GM12878 (cell line): ENCODE measurements around the gene BTC. TPM values are rescaled to one million over a fixed set of nuclear protein-coding genes. Genes with fewer than 3 reads are reported as not detected.

Source experiments
- ATAC-seq: fragments of 200-7000 bp; cut with Tn5 transposase; 3 replicates; pipeline ENCODE4 v1.9.1; 2020; ENCODE audit warnings: mild to moderate bottlenecking, moderate library complexity
- BruUV-seq: library from RNA; stranded (reverse); fragments of 400-500 nt; replicated peaks from 2 replicates; lab custom pipeline; 2021; lab: Mats Ljungman, UMichigan
- CTCF ChIA-PET: fragments of 300-600 bp; sonication (Branson Sonifier 250); formaldehyde crosslinking; extraction: SDS; loops from one replicate; lab custom pipeline; 2021; ENCODE audit warnings: inconsistent platforms; lab: Yijun Ruan, JAX
- POLR2A ChIA-PET: fragments of 350-600 bp; formaldehyde crosslinking; extraction: SDS; loops from one replicate; lab custom pipeline; 2021; ENCODE audit warnings: inconsistent platforms; lab: Charles Lee
- RAD21 ChIA-PET: fragments of 300-600 bp; sonication (Branson Sonifier 250); formaldehyde crosslinking; loops from one replicate; lab custom pipeline; 2023; ENCODE audit warnings: antibody characterized with exemption; ENCODE audit not compliant: unreplicated experiment; lab: Charles Lee
- SMC1A ChIA-PET: fragments of 300-600 bp; sonication (Branson Sonifier 250); formaldehyde crosslinking; loops from one replicate; lab custom pipeline; 2023; ENCODE audit not compliant: unreplicated experiment, uncharacterized antibody; lab: Charles Lee
- DNase-seq: peaks from one replicate; pipeline ENCODE4 v3.0.0-alpha.2; 2011; ENCODE audit warnings: low read depth, low spot score
- FAIRE-seq: peaks from 3 replicates; lab custom pipeline; 2011; peaks lifted over from hg19 to GRCh38; lab: Jason Lieb, UNC
- H2AFZ ChIP-seq: 2 replicates; pipeline ENCODE4 v1.6.0; 2011; ENCODE audit warnings: low read depth, low read length, control low read depth; ENCODE audit not compliant: control insufficient read depth
- H3K27ac ChIP-seq: 2 replicates; pipeline ENCODE4 v1.5.1; 2011; ENCODE audit warnings: control low read depth; ENCODE audit not compliant: control insufficient read depth, insufficient read depth
- H3K27me3 ChIP-seq, 2 experiments: replicated peaks in 1 of 2; 2 replicates each; pipeline versions ENCODE4 v1.6.0 to v1.6.1; 2011; ENCODE audit warnings: low read length in 1 of 2; ENCODE audit not compliant: control insufficient read depth in 2 of 2, insufficient read depth in 2 of 2
- H3K36me3 ChIP-seq, 2 experiments: 2 replicates each; pipeline ENCODE4 v1.5.1; 2011; ENCODE audit warnings: low read length in 1 of 2; ENCODE audit not compliant: control insufficient read depth in 2 of 2, insufficient read depth in 2 of 2
- H3K4me1 ChIP-seq: 2 replicates; pipeline ENCODE4 v1.6.1; 2011; ENCODE audit warnings: mild to moderate bottlenecking, low read length, moderate library complexity, mixed read lengths; ENCODE audit not compliant: control insufficient read depth, insufficient read depth
- H3K4me2 ChIP-seq: 2 replicates; pipeline ENCODE4 v1.6.0; 2011; ENCODE audit warnings: control low read depth; ENCODE audit not compliant: control insufficient read depth, insufficient read depth
- H3K4me3 ChIP-seq: fragments of 200-600 bp; sonication (generic); 2 replicates; pipeline ENCODE4 v1.5.1; 2016
- H3K79me2 ChIP-seq: 2 replicates; pipeline ENCODE4 v1.6.0; 2011; ENCODE audit warnings: low read length; ENCODE audit not compliant: control insufficient read depth, insufficient read depth
- H3K9ac ChIP-seq: 2 replicates; pipeline ENCODE4 v1.8.0; 2011; ENCODE audit warnings: low read length, control low read depth, mixed read lengths; ENCODE audit not compliant: control insufficient read depth, insufficient read depth
- H3K9me3 ChIP-seq: replicated peaks from 3 replicates; pipeline ENCODE4 v1.5.1; 2011; ENCODE audit warnings: mild to moderate bottlenecking, low read length; ENCODE audit not compliant: control insufficient read depth, insufficient read depth
- H4K20me1 ChIP-seq: 2 replicates; pipeline ENCODE4 v1.6.0; 2011; ENCODE audit not compliant: control insufficient read depth, insufficient read depth
- ETV6 ChIP-seq, 2 experiments: fragments of 450-650 bp in 1 of 2; IDR thresholded peaks in 1 of 2; conservative IDR thresholded peaks in 1 of 2; 2 replicates each; pipeline ENCODE4 v1.6.1; 2014; ENCODE audit warnings: antibody characterized with exemption in 1 of 2, borderline replicate concordance in 1 of 2, low read depth in 1 of 2, mild to moderate bottlenecking in 1 of 2, moderate library complexity in 1 of 2
- MYB ChIP-seq: fragments of 150-350 bp; IDR thresholded peaks from 2 replicates; pipeline ENCODE4 v1.6.1; 2014; ENCODE audit warnings: mild to moderate bottlenecking, low read depth, low read length, borderline replicate concordance
- MYC ChIP-seq: IDR thresholded peaks from 2 replicates; pipeline ENCODE4 v1.6.1; 2011; ENCODE audit warnings: mild to moderate bottlenecking, low read length, moderate library complexity, inconsistent platforms; ENCODE audit not compliant: insufficient read depth, insufficient replicate concordance, insufficient read length, severe bottlenecking
- PML ChIP-seq: IDR thresholded peaks from 2 replicates; pipeline ENCODE4 v1.6.1; 2012; ENCODE audit warnings: low read length, inconsistent platforms
- TAF1 ChIP-seq: IDR thresholded peaks from 2 replicates; pipeline ENCODE4 v1.6.1; 2011; ENCODE audit warnings: mild to moderate bottlenecking, low read depth, low read length, borderline replicate concordance
- WRNIP1 ChIP-seq: IDR thresholded peaks from 2 replicates; pipeline ENCODE4 v1.6.1; 2011; ENCODE audit warnings: low read depth, low read length, improper control_type of control experiment, borderline replicate concordance
- YY1 ChIP-seq: IDR thresholded peaks from 2 replicates; pipeline ENCODE4 v1.6.1; 2011; ENCODE audit warnings: low read depth, mild to moderate bottlenecking, low read length
- ZBED1 ChIP-seq: IDR thresholded peaks from 2 replicates; pipeline ENCODE4 v1.6.1; 2016; ENCODE audit warnings: borderline replicate concordance
- ZBTB4 ChIP-seq: fragments of 450-650 bp; formaldehyde crosslinking; IDR thresholded peaks from 2 replicates; pipeline ENCODE4 v1.4.0; 2022; ENCODE audit warnings: mild to moderate bottlenecking, moderate library complexity
- WGBS: methylation state at CpG from one replicate; pipeline ENCODE4 v1.1.6; 2016; ENCODE audit warnings: low lambda C conversion rate; ENCODE audit not compliant: insufficient replicate concordance, insufficient coverage; ENCODE audit errors: missing lambda C conversion rate; 5-methylcytosine and 5-hydroxymethylcytosine counted together
- in situ Hi-C: fragments of 300-500 bp; cut with MboI; formaldehyde crosslinking; loops from 9 replicates; pipeline ENCODE4 v1.14.3; 2018; ENCODE audit warnings: mixed read lengths
- intact Hi-C: fragments of 100-400 bp; cut with micrococcal nuclease; formaldehyde crosslinking; loops from one replicate; pipeline ENCODE4 v1.14.2; 2022; ENCODE audit not compliant: unreplicated experiment
- polyA plus RNA-seq, 11 experiments: library from polyadenylated mRNA; depleted of rRNA in 4 of 11; unstranded in 6 of 11; stranded (reverse) in 5 of 11; fragments of >200 nt; fragmentation: Nextera tagmentation in 4 of 11; fragmentation: Illumina TruSeq in 1 of 11; extraction: Ambion mirVana in 4 of 11; extraction: Trizol in 1 of 11; gene quantifications; 1 replicate in 1 of 11; 2 replicates in 10 of 11; pipeline versions ENCODE4 v1.2.1 to v1.2.3, GENCODE V29; 2011 to 2016; ENCODE audit warnings: inconsistent platforms in 2 of 11, missing spikeins in 2 of 11, low read depth in 1 of 11
- total RNA-seq, 4 experiments: library from RNA; depleted of rRNA in 3 of 4; stranded (reverse); fragments of >200 nt in 3 of 4; fragmentation: Illumina TruSeq in 1 of 4; extraction: Trizol in 1 of 4; gene quantifications; 2 replicates each; pipeline versions ENCODE4 v1.2.1 to v1.2.3, GENCODE V29; 2013 to 2021
- TF ChIP-seq, protein P1 (sequence below): IDR thresholded peaks from 2 replicates; pipeline ENCODE4 v1.6.1; 2012; ENCODE audit warnings: low read depth, low read length, improper control_type of control experiment
- TF ChIP-seq, protein P2 (sequence below), 3 experiments: IDR thresholded peaks in 2 of 3; conservative IDR thresholded peaks in 1 of 3; 2 replicates each; pipeline ENCODE4 v1.5.1; 2011; ENCODE audit warnings: low read depth in 3 of 3, low read length in 3 of 3, mild to moderate bottlenecking in 3 of 3, control low read depth in 2 of 3, moderate library complexity in 2 of 3, inconsistent platforms in 1 of 3, mixed read lengths in 1 of 3; ENCODE audit not compliant: control insufficient read depth in 2 of 3, insufficient read depth in 1 of 3; ENCODE audit errors: extremely low read depth in 1 of 3

Gene BTC
- total and polyA plus RNA-seq, 10 of the 15 experiments (the other 5 are each of a cell fraction or from before 2014, with no cell fraction given), result not detected

- intact Hi-C loops (no loop called here), in situ Hi-C loops (no loop called here)
- TF ChIP-seq MYB, result no peak
- no peak for TF ChIP-seq MYC
- TF ChIP-seq WRNIP1, result no peak
- no peak for TF ChIP-seq TAF1
- TF ChIP-seq ETV6 (conservative IDR thresholded peaks at IDR 0.05 in 1 of 2, IDR thresholded peaks at IDR 0.05 in 1 of 2; ENCODE audit: borderline replicate concordance in 1 of 2, low read depth in 1 of 2), result no peak
- TF ChIP-seq, protein P1, sequence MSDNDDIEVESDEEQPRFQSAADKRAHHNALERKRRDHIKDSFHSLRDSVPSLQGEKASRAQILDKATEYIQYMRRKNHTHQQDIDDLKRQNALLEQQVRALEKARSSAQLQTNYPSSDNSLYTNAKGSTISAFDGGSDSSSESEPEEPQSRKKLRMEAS, result no peak
- no peak for TF ChIP-seq ZBTB4 (CRISPR knock-in tag)
- no peak for TF ChIP-seq YY1
- no peak for TF ChIP-seq ZBED1
- no peak for TF ChIP-seq PML
- TF ChIP-seq, protein P2, sequence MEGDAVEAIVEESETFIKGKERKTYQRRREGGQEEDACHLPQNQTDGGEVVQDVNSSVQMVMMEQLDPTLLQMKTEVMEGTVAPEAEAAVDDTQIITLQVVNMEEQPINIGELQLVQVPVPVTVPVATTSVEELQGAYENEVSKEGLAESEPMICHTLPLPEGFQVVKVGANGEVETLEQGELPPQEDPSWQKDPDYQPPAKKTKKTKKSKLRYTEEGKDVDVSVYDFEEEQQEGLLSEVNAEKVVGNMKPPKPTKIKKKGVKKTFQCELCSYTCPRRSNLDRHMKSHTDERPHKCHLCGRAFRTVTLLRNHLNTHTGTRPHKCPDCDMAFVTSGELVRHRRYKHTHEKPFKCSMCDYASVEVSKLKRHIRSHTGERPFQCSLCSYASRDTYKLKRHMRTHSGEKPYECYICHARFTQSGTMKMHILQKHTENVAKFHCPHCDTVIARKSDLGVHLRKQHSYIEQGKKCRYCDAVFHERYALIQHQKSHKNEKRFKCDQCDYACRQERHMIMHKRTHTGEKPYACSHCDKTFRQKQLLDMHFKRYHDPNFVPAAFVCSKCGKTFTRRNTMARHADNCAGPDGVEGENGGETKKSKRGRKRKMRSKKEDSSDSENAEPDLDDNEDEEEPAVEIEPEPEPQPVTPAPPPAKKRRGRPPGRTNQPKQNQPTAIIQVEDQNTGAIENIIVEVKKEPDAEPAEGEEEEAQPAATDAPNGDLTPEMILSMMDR (IDR thresholded peaks at IDR 0.05 in 2 of 3, conservative IDR thresholded peaks at IDR 0.05 in 1 of 3; ENCODE audit: control insufficient read depth in 2 of 3, extremely low read depth in 1 of 3, insufficient read depth in 1 of 3, low read depth in 3 of 3, low read length in 3 of 3), result no peak
- no TSS peak for BruUV-seq
- Histone ChIP-seq H3K27ac (no peak overlapping the region), H4K20me1 (no peaks in the 10 kb centered on the region), H3K36me3 (no peaks in the 10 kb centered on the region), H2AFZ (no peak overlapping the region), H3K27me3 (no peaks in the 10 kb centered on the region), H3K79me2 (no peaks in the 10 kb centered on the region), H3K4me2 (no peak overlapping the region), H3K4me1 (no peaks in the 10 kb centered on the region), H3K4me3 (no peak overlapping the region), H3K9ac (no peak overlapping the region), H3K9me3 (no peaks in the 10 kb centered on the region)
- RAD21 ChIA-PET, result no interaction called here
- 2% methylated on average over 2 of the region's 2 CpGs for WGBS
- SMC1A ChIA-PET, result no interaction called here
- CTCF ChIA-PET, result no interaction called here
- POLR2A ChIA-PET, result no interaction called here
- ATAC-seq (no peak), DNase-seq (no peak), FAIRE-seq (no peak)
Measured at GRCh38 chr4:74734995-74735394, 59.3 kb downstream of the BTC start.
